H1 (cell line): ENCODE results near the gene TNFAIP1. TPM values are rescaled to one million over a fixed set of nuclear protein-coding genes. Genes with fewer than 3 reads are reported as not detected.

Source experiments
- CTCF ChIA-PET: fragments of 300-600 bp; sonication (Branson Sonifier 250); formaldehyde crosslinking; loops from one replicate; lab custom pipeline; 2021; ENCODE audit not compliant: partially characterized antibody; lab: Charles Lee
- POLR2A ChIA-PET: fragments of 300-600 bp; sonication (Branson Sonifier 250); formaldehyde crosslinking; loops from one replicate; lab custom pipeline; 2021; ENCODE audit warnings: inconsistent platforms; ENCODE audit not compliant: partially characterized antibody; lab: Charles Lee
- DNase-seq, 2 experiments: peaks; one replicate each; pipeline versions ENCODE4 v3.0.0 to v3.0.0-alpha.2; 2010 to 2022; ENCODE audit warnings: low spot score in 2 of 2, low read depth in 1 of 2, mixed read lengths in 1 of 2
- FAIRE-seq: peaks from 2 replicates; lab custom pipeline; 2011; peaks lifted over from hg19 to GRCh38; lab: Jason Lieb, UNC
- H2AFZ ChIP-seq: 2 replicates; pipeline ENCODE4 v1.8.1; 2012; ENCODE audit warnings: low read length, inconsistent platforms
- H2AK5ac ChIP-seq: 2 replicates; pipeline ENCODE4 v1.6.1; 2013; ENCODE audit warnings: low read depth, low read length
- H2BK120ac ChIP-seq: replicated peaks from 2 replicates; pipeline ENCODE3; 2013; ENCODE audit warnings: low read depth, low read length, inconsistent platforms
- H2BK12ac ChIP-seq: 2 replicates; pipeline ENCODE4 v1.6.1; 2013; ENCODE audit warnings: low read depth, low read length
- H2BK15ac ChIP-seq: 2 replicates; pipeline ENCODE4 v1.6.1; 2013; ENCODE audit warnings: low read length
- H2BK20ac ChIP-seq: 2 replicates; pipeline ENCODE4 v1.6.1; 2013; ENCODE audit warnings: low read length
- H2BK5ac ChIP-seq: 2 replicates; pipeline ENCODE4 v1.6.1; 2013; ENCODE audit warnings: low read depth, low read length
- H3K14ac ChIP-seq: 2 replicates; pipeline ENCODE4 v1.6.1; 2013; ENCODE audit warnings: inconsistent platforms; ENCODE audit not compliant: insufficient read length
- H3K18ac ChIP-seq: 2 replicates; pipeline ENCODE4 v1.6.1; 2013; ENCODE audit warnings: low read length; ENCODE audit errors: extremely low read depth
- H3K23ac ChIP-seq: 2 replicates; pipeline ENCODE4 v1.6.1; 2013; ENCODE audit warnings: inconsistent platforms; ENCODE audit not compliant: insufficient read length
- H3K23me2 ChIP-seq: 2 replicates; pipeline ENCODE4 v1.6.1; 2013; ENCODE audit warnings: low read depth, low read length
- H3K27ac ChIP-seq: 2 replicates; pipeline ENCODE4 v1.6.1; 2011; ENCODE audit warnings: low read depth, low read length, inconsistent platforms
- H3K27me3 ChIP-seq, 4 experiments: replicated peaks in 1 of 4; 1 replicate in 1 of 4; 2 replicates in 3 of 4; pipeline versions ENCODE4 v1.6.1 to v1.8.1; 2011 to 2013; ENCODE audit warnings: low read length in 3 of 4, mild to moderate bottlenecking in 3 of 4, inconsistent platforms in 2 of 4, mixed read lengths in 2 of 4, moderate library complexity in 1 of 4; ENCODE audit not compliant: control insufficient read depth in 3 of 4, insufficient read depth in 3 of 4; ENCODE audit errors: extremely low read depth in 1 of 4
- H3K36me3 ChIP-seq, 4 experiments: 2 replicates each; pipeline versions ENCODE4 v1.6.1 to v1.8.1; 2011 to 2013; ENCODE audit warnings: mild to moderate bottlenecking in 4 of 4, low read length in 3 of 4, moderate library complexity in 2 of 4, control low read depth in 1 of 4, inconsistent platforms in 1 of 4; ENCODE audit not compliant: insufficient read depth in 4 of 4, control insufficient read depth in 2 of 4
- H3K4ac ChIP-seq: replicated peaks from 2 replicates; pipeline ENCODE3; 2013; ENCODE audit warnings: low read length, low read depth, mixed read lengths, inconsistent platforms; ENCODE audit not compliant: insufficient read length
- H3K4me1 ChIP-seq, 4 experiments: replicated peaks in 1 of 4; 1 replicate in 1 of 4; 2 replicates in 3 of 4; pipeline versions ENCODE4 v1.6.1 to v1.8.1; 2011 to 2013; ENCODE audit warnings: low read length in 3 of 4, inconsistent platforms in 2 of 4, mixed read lengths in 1 of 4; ENCODE audit not compliant: insufficient read depth in 4 of 4, control insufficient read depth in 3 of 4
- H3K4me2 ChIP-seq, 2 experiments: 2 replicates each; pipeline versions ENCODE4 v1.6.1 to v1.8.1; 2011 to 2013; ENCODE audit warnings: low read depth in 2 of 2, low read length in 2 of 2, control low read depth in 1 of 2, inconsistent platforms in 1 of 2, mild to moderate bottlenecking in 1 of 2; ENCODE audit not compliant: insufficient read depth in 1 of 2
- H3K4me3 ChIP-seq, 4 experiments: fragments of 200-600, 300-600 bp in 1 of 4; sonication (generic), shearing (Covaris generic), sonication (Bioruptor Twin) in 1 of 4; 2 replicates each; pipeline versions ENCODE4 v1.5.1 to v1.8.1; 2011 to 2016; ENCODE audit warnings: low read length in 4 of 4, low read depth in 3 of 4, control low read depth in 2 of 4, inconsistent platforms in 2 of 4, mild to moderate bottlenecking in 2 of 4, mixed read lengths in 1 of 4, moderate library complexity in 1 of 4; ENCODE audit not compliant: insufficient read depth in 2 of 4; ENCODE audit errors: extremely low read depth in 1 of 4
- H3K56ac ChIP-seq: replicated peaks from 2 replicates; pipeline ENCODE3; 2013; ENCODE audit warnings: low read depth, mild to moderate bottlenecking, mixed read lengths, low read length, inconsistent platforms; ENCODE audit not compliant: insufficient read length
- H3K79me1 ChIP-seq: 2 replicates; pipeline ENCODE4 v1.6.1; 2013; ENCODE audit warnings: low read depth, low read length, control low read depth
- H3K79me2 ChIP-seq, 2 experiments: 2 replicates each; pipeline versions ENCODE4 v1.6.1 to v1.8.1; 2012 to 2013; ENCODE audit warnings: low read length in 2 of 2, mild to moderate bottlenecking in 2 of 2, inconsistent platforms in 1 of 2; ENCODE audit not compliant: insufficient read depth in 2 of 2, control insufficient read depth in 1 of 2
- H3K9ac ChIP-seq, 4 experiments: replicated peaks in 1 of 4; 1 replicate in 1 of 4; 2 replicates in 3 of 4; pipeline versions ENCODE4 v1.6.1 to v1.8.1; 2011 to 2013; ENCODE audit warnings: low read depth in 3 of 4, low read length in 3 of 4, control low read depth in 2 of 4, mild to moderate bottlenecking in 2 of 4, moderate library complexity in 2 of 4, inconsistent platforms in 1 of 4; ENCODE audit errors: extremely low read depth in 1 of 4
- H3K9me3 ChIP-seq, 2 experiments: 2 replicates each; pipeline versions ENCODE4 v1.6.1 to v1.8.1; 2012 to 2013; ENCODE audit warnings: mild to moderate bottlenecking in 2 of 2, moderate library complexity in 2 of 2, control low read depth in 1 of 2, inconsistent platforms in 1 of 2, low read depth in 1 of 2, low read length in 1 of 2, mixed read lengths in 1 of 2; ENCODE audit not compliant: insufficient read depth in 2 of 2
- H4K20me1 ChIP-seq, 2 experiments: replicated peaks in 1 of 2; 2 replicates each; pipeline versions ENCODE3 to v1.8.1; 2011 to 2013; ENCODE audit warnings: inconsistent platforms in 2 of 2, low read length in 2 of 2, mild to moderate bottlenecking in 1 of 2; ENCODE audit not compliant: insufficient read depth in 2 of 2, control insufficient read depth in 1 of 2
- H4K5ac ChIP-seq: 2 replicates; pipeline ENCODE4 v1.6.1; 2013; ENCODE audit warnings: low read length, low read depth, mixed read lengths, inconsistent platforms; ENCODE audit not compliant: insufficient read length
- H4K8ac ChIP-seq: 2 replicates; pipeline ENCODE4 v1.8.0; 2013; ENCODE audit warnings: mild to moderate bottlenecking, moderate library complexity, low read length, inconsistent platforms; ENCODE audit not compliant: insufficient read depth; ENCODE audit errors: extremely low read depth
- H4K91ac ChIP-seq: replicated peaks from 2 replicates; pipeline ENCODE3; 2013; ENCODE audit warnings: low read length, mixed read lengths, inconsistent platforms; ENCODE audit not compliant: insufficient read length
- CTCF ChIP-seq, 3 experiments: IDR thresholded peaks; 1 replicate in 2 of 3; 2 replicates in 1 of 3; pipeline versions ENCODE4 v1.5.1 to v1.6.1; 2011; ENCODE audit warnings: low read length in 3 of 3, mild to moderate bottlenecking in 3 of 3, inconsistent platforms in 2 of 3, low read depth in 1 of 3, moderate library complexity in 1 of 3; ENCODE audit not compliant: insufficient read depth in 1 of 3; ENCODE audit errors: control extremely low read depth in 1 of 3
- EGR1 ChIP-seq: IDR thresholded peaks from 2 replicates; pipeline ENCODE4 v1.6.1; 2011; ENCODE audit warnings: low read depth, low read length, borderline replicate concordance
- POLR2A ChIP-seq, 2 experiments: IDR thresholded peaks; 1 replicate in 1 of 2; 2 replicates in 1 of 2; pipeline ENCODE4 v1.6.1; 2011; ENCODE audit warnings: low read depth in 2 of 2, low read length in 2 of 2, mild to moderate bottlenecking in 2 of 2; ENCODE audit errors: control extremely low read depth in 1 of 2
- POLR2AphosphoS5 ChIP-seq: IDR thresholded peaks from 2 replicates; pipeline ENCODE4 v1.6.1; 2011; ENCODE audit warnings: low read depth, low read length
- WGBS, 2 experiments: shearing (Covaris generic) in 1 of 2; methylation state at CpG; one replicate each; pipeline versions ENCODE4 v1.1.6 to v1.1.7; 2013 to 2015; ENCODE audit warnings: low lambda C conversion rate in 2 of 2, mixed read lengths in 2 of 2, inconsistent platforms in 1 of 2, low coverage in 1 of 2, missing lambda C conversion rate in 1 of 2; ENCODE audit not compliant: insufficient replicate concordance in 2 of 2, insufficient coverage in 1 of 2, insufficient read length in 1 of 2; ENCODE audit errors: extremely low coverage in 1 of 2, missing lambda C conversion rate in 1 of 2; 5-methylcytosine and 5-hydroxymethylcytosine counted together
- polyA plus RNA-seq, 7 experiments: library from polyadenylated mRNA; depleted of rRNA in 3 of 7; stranded (reverse) in 5 of 7; unstranded in 2 of 7; fragments of >200 nt in 5 of 7; fragments of 200-250 nt in 2 of 7; gene quantifications; 1 replicate in 5 of 7; 2 replicates in 1 of 7; 4 replicates in 1 of 7; pipeline versions ENCODE4 v1.2.1 to v1.2.3, GENCODE V29; 2011 to 2013; ENCODE audit warnings: missing spikeins in 2 of 7, mixed read lengths in 2 of 7
- total RNA-seq: library from RNA; stranded (reverse); fragmentation: NEBNext Ultra II Directional; extraction: Animal tissue kit (Norgen Biotek cat#: 25700); gene quantifications from 2 replicates; pipeline ENCODE4 v1.2.1, GENCODE V29; 2021

The TNFAIP1 gene
- total and polyA plus RNA-seq, 2 of the 8 experiments (the other 6 are each of a cell fraction or from before 2014, with no cell fraction given) = 16.9 to 19.5 TPM

GRCh38 chr17:28345419-28346198 lies 10.0 kb downstream of the TNFAIP1 start:
- Histone ChIP-seq H3K23me2 (no peaks in the 10 kb centered on the region), H4K5ac (no peak overlapping the region), H3K23ac (no peak overlapping the region), H3K27me3 (no peaks in the 10 kb centered on the region), H2BK15ac (no peak overlapping the region), H3K27ac (no peak overlapping the region), H4K8ac (no peak overlapping the region), H2BK20ac (no peak overlapping the region), H2BK120ac (no peak overlapping the region), H3K79me2 (no peaks in the 10 kb centered on the region), H3K36me3 (peaks cover 20 to 56% (median 40%) of the 10 kb centered on the region in 4 experiments), H3K9me3 (no peaks in the 10 kb centered on the region), H3K4me2 (no peak overlapping the region), H3K4ac (no peak overlapping the region), H3K4me3 (no peak overlapping the region), H4K91ac (no peak overlapping the region), H3K14ac (no peak overlapping the region), H2AFZ (no peak overlapping the region), H2BK5ac (no peak overlapping the region), H4K20me1 (peaks cover 11 to 15% of the 10 kb centered on the region in 2 experiments), H3K4me1 (peaks cover 0 to 4% (median 0%) of the 10 kb centered on the region in 4 experiments; a peak in 3 of 7 replicates), H2AK5ac (no peak overlapping the region), H3K9ac (no peak overlapping the region), H3K18ac (no peak overlapping the region), H3K56ac (no peak overlapping the region), H3K79me1 (no peaks in the 10 kb centered on the region), H2BK12ac (no peak overlapping the region)
- FAIRE-seq (no peak), DNase-seq (no peak)
- TF ChIP-seq POLR2AphosphoS5 (no peak; the same call in 1 of the 2 replicates), POLR2A (IDR thresholded peaks at IDR 0.05; ENCODE audit: control extremely low read depth in 1 of 2, low read depth in 2 of 2, low read length in 2 of 2) (peak in 1 of 2 experiments; percentile 43; a peak in 1 of 3 replicates), EGR1 (no peak), CTCF (IDR thresholded peaks at IDR 0.05; ENCODE audit: control extremely low read depth in 1 of 3, insufficient read depth in 1 of 3, low read depth in 1 of 3, low read length in 3 of 3) (no peak)
- POLR2A ChIA-PET = interaction anchor here (1.1 to 9.7 kb wide), 9 partner anchors 10 to 79 kb away, joined by 3 to 92 read pairs (median 6); partner anchors contain the start of genes IFT20, POLDIP2, TNFAIP1 and VTN
- CTCF ChIA-PET = interaction anchor here (0.7 to 2.5 kb wide), 9 partner anchors 8 to 459 kb away, joined by 3 to 10 read pairs (median 5); partner anchors contain the start of gene TNFAIP1
- WGBS, 2 experiments = 91% methylated on average over 13 of the region's 13 CpGs; no CpG with 5 or more reads in 1 of the 2 experiments
